CD4-positive, alpha-beta T cell treated with Interleukin-6 for 4 hours (primary cell): ENCODE data around the gene ARPIN.
A peak's percentile ranks its signal among the peaks of the same experiment; 100 is the strongest.
"Not testable (repeated sequence)": the region's sequence is repeated elsewhere in the genome, so short reads cannot be mapped to it uniquely, and the experiment has no call there.

Experiments
- DNase-seq: peaks from one replicate; pipeline ENCODE4 v3.0.0-alpha.2; 2020; ENCODE audit warnings: mixed read lengths

ARPIN gene

GRCh38 chr15:89912674-89913396 lies at the start of gene ARPIN:
ARPIN (minus strand) TSS chr15:89912952; CDS start chr15:89912835, 117 bp downstream.
- DNase-seq = peak; percentile 19

- DNase-seq = no peak
Measured at GRCh38 chr15:89958107-89958805, 45.5 kb upstream of the ARPIN start.

GRCh38 chr15:89955449-89955998 lies 42.8 kb upstream of the ARPIN start:
- DNase-seq = not testable (repeated sequence)

- DNase-seq = no peak
Measured at GRCh38 chr15:89954541-89954940, 41.8 kb upstream of the ARPIN start.

GRCh38 chr15:89948796-89949195 lies 36.0 kb upstream of the ARPIN start:
- DNase-seq = no peak

GRCh38 chr15:89947385-89947784 lies 34.6 kb upstream of the ARPIN start:
- no peak for DNase-seq

- no peak for DNase-seq
Measured at GRCh38 chr15:89946681-89947299, 34.0 kb upstream of the ARPIN start.

GRCh38 chr15:89943721-89944120 lies 31.0 kb upstream of the ARPIN start:
- DNase-seq = not testable (repeated sequence)

GRCh38 chr15:89939910-89940309 lies 27.2 kb upstream of the ARPIN start:
- DNase-seq = no peak

- DNase-seq = not testable (repeated sequence)
Measured at GRCh38 chr15:89939377-89939776, 26.6 kb upstream of the ARPIN start.

GRCh38 chr15:89937365-89938350 lies 24.9 kb upstream of the ARPIN start:
- DNase-seq = no peak

GRCh38 chr15:89936786-89937265 lies 24.1 kb upstream of the ARPIN start:
- no peak for DNase-seq

- peak; percentile 46 for DNase-seq
Measured at GRCh38 chr15:89936051-89936785, 23.5 kb upstream of the ARPIN start.

GRCh38 chr15:89932880-89933279 lies 20.1 kb upstream of the ARPIN start:
- no peak for DNase-seq

- no peak for DNase-seq
Measured at GRCh38 chr15:89928421-89928820, 15.7 kb upstream of the ARPIN start.

- DNase-seq = no peak
Measured at GRCh38 chr15:89926158-89926557, 13.4 kb upstream of the ARPIN start.

GRCh38 chr15:89917442-89918101 lies 4.8 kb upstream of the ARPIN start:
- DNase-seq = no peak

GRCh38 chr15:89916660-89917059 lies 3.9 kb upstream of the ARPIN start:
- DNase-seq = no peak

- DNase-seq = no peak
Measured at GRCh38 chr15:89912145-89912673, 543 bp downstream of the ARPIN start.

GRCh38 chr15:89910891-89911626 lies 1.7 kb downstream of the ARPIN start:
- no peak for DNase-seq
